Trophoblast cell (in vitro differentiated cells and primary cell): ENCODE measurements around the gene RSAD1.

Experiments
- DNase-seq, 2 donors: peaks; one replicate each; pipeline ENCODE4 v3.0.0-alpha.2; 2016
- H2AFZ ChIP-seq: 2 replicates; pipeline ENCODE4 v1.6.1; 2013; ENCODE audit warnings: low read length, moderate library complexity, mild to moderate bottlenecking; ENCODE audit not compliant: insufficient read depth, poor library complexity
- H2AK5ac ChIP-seq: 2 replicates; pipeline ENCODE4 v1.6.1; 2013; ENCODE audit warnings: mild to moderate bottlenecking, low read length
- H2BK120ac ChIP-seq: 2 replicates; pipeline ENCODE4 v1.6.1; 2013; ENCODE audit warnings: low read length, mild to moderate bottlenecking, moderate library complexity; ENCODE audit not compliant: insufficient read depth, poor library complexity
- H2BK12ac ChIP-seq: 2 replicates; pipeline ENCODE4 v1.6.1; 2013; ENCODE audit warnings: mild to moderate bottlenecking, low read length, moderate library complexity
- H2BK5ac ChIP-seq: 2 replicates; pipeline ENCODE4 v1.6.1; 2013; ENCODE audit warnings: low read length, low read depth, moderate library complexity, mild to moderate bottlenecking; ENCODE audit not compliant: poor library complexity
- H3K14ac ChIP-seq: 2 replicates; pipeline ENCODE4 v1.6.1; 2013; ENCODE audit warnings: mild to moderate bottlenecking, low read length
- H3K18ac ChIP-seq: 2 replicates; pipeline ENCODE4 v1.6.1; 2013; ENCODE audit warnings: mild to moderate bottlenecking, low read length
- H3K23ac ChIP-seq: 2 replicates; pipeline ENCODE4 v1.6.1; 2013; ENCODE audit warnings: low read length
- H3K27ac ChIP-seq: 2 replicates; pipeline ENCODE4 v1.5.1; 2013; ENCODE audit warnings: low read depth, mild to moderate bottlenecking, inconsistent platforms, low read length, moderate library complexity
- H3K27me3 ChIP-seq: 2 replicates; pipeline ENCODE4 v1.6.1; 2013; ENCODE audit warnings: inconsistent platforms, mild to moderate bottlenecking, low read length, moderate library complexity; ENCODE audit not compliant: insufficient read depth
- H3K36me3 ChIP-seq, 2 experiments: 1 replicate in 1 of 2; 2 replicates in 1 of 2; pipeline ENCODE4 v1.6.1; 2013; ENCODE audit warnings: low read length in 2 of 2, mild to moderate bottlenecking in 2 of 2, moderate library complexity in 1 of 2; ENCODE audit not compliant: insufficient read depth in 2 of 2, control insufficient read depth in 1 of 2
- H3K4ac ChIP-seq: 2 replicates; pipeline ENCODE4 v1.6.1; 2013; ENCODE audit warnings: low read depth, mild to moderate bottlenecking, low read length, moderate library complexity
- H3K4me1 ChIP-seq, 2 experiments: 1 replicate in 1 of 2; 2 replicates in 1 of 2; pipeline ENCODE4 v1.6.1; 2013; ENCODE audit warnings: low read length in 2 of 2, mild to moderate bottlenecking in 2 of 2, moderate library complexity in 1 of 2; ENCODE audit not compliant: insufficient read depth in 2 of 2, control insufficient read depth in 1 of 2
- H3K4me2 ChIP-seq: 2 replicates; pipeline ENCODE4 v1.6.1; 2013; ENCODE audit warnings: inconsistent platforms, mild to moderate bottlenecking, low read length, moderate library complexity
- H3K4me3 ChIP-seq: 2 replicates; pipeline ENCODE4 v1.5.1; 2013; ENCODE audit warnings: mild to moderate bottlenecking, low read depth, low read length, inconsistent platforms
- H3K79me1 ChIP-seq: one replicate; pipeline ENCODE4 v1.6.1; 2013; ENCODE audit warnings: low read length
- H3K79me2 ChIP-seq: 2 replicates; pipeline ENCODE4 v1.6.1; 2013; ENCODE audit warnings: low read length, mild to moderate bottlenecking; ENCODE audit not compliant: control insufficient read depth, insufficient read depth, poor library complexity
- H3K9ac ChIP-seq: 2 replicates; pipeline ENCODE4 v1.6.1; 2013; ENCODE audit warnings: mild to moderate bottlenecking, low read length
- H3K9me3 ChIP-seq: 2 replicates; pipeline ENCODE4 v1.6.1; 2013; ENCODE audit warnings: low read depth, mild to moderate bottlenecking, control low read depth, inconsistent platforms, low read length; ENCODE audit not compliant: insufficient read depth
- H4K12ac ChIP-seq: 2 replicates; pipeline ENCODE4 v1.6.1; 2013; ENCODE audit warnings: low read depth, mild to moderate bottlenecking, low read length, moderate library complexity
- H4K8ac ChIP-seq: 2 replicates; pipeline ENCODE4 v1.6.1; 2013; ENCODE audit warnings: low read depth, mild to moderate bottlenecking, low read length, moderate library complexity
- H4K91ac ChIP-seq: one replicate; pipeline ENCODE4 v1.6.1; 2013; ENCODE audit warnings: low read depth, mild to moderate bottlenecking, low read length, moderate library complexity
- WGBS: extraction: QIAGEN DNeasy Blood & Tissue Kit; methylation state at CpG from one replicate; pipeline ENCODE4 v1.1.7; 2013; ENCODE audit warnings: missing lambda C conversion rate; ENCODE audit not compliant: insufficient read length, insufficient coverage; ENCODE audit errors: extremely low coverage; 5-methylcytosine and 5-hydroxymethylcytosine counted together

Gene RSAD1

GRCh38 chr17:50513495-50513894, 34.8 kb downstream of the RSAD1 start:
- H2BK120ac ChIP-seq = no peak overlapping the region
- no peak overlapping the region for H3K27ac ChIP-seq
- no peak overlapping the region for H3K18ac ChIP-seq
- no peak overlapping the region for H3K23ac ChIP-seq
- no peak overlapping the region for H3K4ac ChIP-seq
- H2BK5ac ChIP-seq = no peak overlapping the region
- WGBS = no CpG with 5 or more reads among the region's 4 CpGs
- H4K12ac ChIP-seq = no peak overlapping the region
- no peak overlapping the region for H4K8ac ChIP-seq
- H2AK5ac ChIP-seq = no peak overlapping the region
- H3K9me3 ChIP-seq = no peaks in the 10 kb centered on the region
- H3K79me2 ChIP-seq = no peaks in the 10 kb centered on the region
- H3K4me3 ChIP-seq = no peak overlapping the region
- H3K79me1 ChIP-seq = peaks cover 7% of the 10 kb centered on the region
- DNase-seq = no peak
- no peak overlapping the region for H3K14ac ChIP-seq
- H3K9ac ChIP-seq = no peak overlapping the region
- no peaks in the 10 kb centered on the region for H3K36me3 ChIP-seq
- no peak overlapping the region for H2AFZ ChIP-seq
- no peak overlapping the region for H2BK12ac ChIP-seq
- peaks cover 17% of the 10 kb centered on the region in 2 experiments for H3K4me1 ChIP-seq
- no peaks in the 10 kb centered on the region for H3K27me3 ChIP-seq
- H4K91ac ChIP-seq = no peak overlapping the region
- no peak overlapping the region for H3K4me2 ChIP-seq

GRCh38 chr17:50514388-50514787, 35.7 kb downstream of the RSAD1 start:
- Histone ChIP-seq H4K8ac (no peak overlapping the region), H3K9ac (no peak overlapping the region), H4K12ac (no peak overlapping the region), H3K4me1 (peaks cover 11 to 13% of the 10 kb centered on the region in 2 experiments), H4K91ac (no peak overlapping the region), H2AFZ (no peak overlapping the region), H2BK12ac (peak overlapping the region; percentile 1), H3K27ac (no peak overlapping the region), H3K4ac (no peak overlapping the region), H3K36me3 (no peaks in the 10 kb centered on the region), H2BK5ac (peak overlapping the region; percentile 7), H3K79me1 (peaks cover 3% of the 10 kb centered on the region), H3K4me2 (no peak overlapping the region), H3K18ac (no peak overlapping the region), H3K79me2 (no peaks in the 10 kb centered on the region), H3K23ac (no peak overlapping the region), H3K27me3 (no peaks in the 10 kb centered on the region), H3K14ac (no peak overlapping the region), H2BK120ac (no peak overlapping the region), H2AK5ac (no peak overlapping the region), H3K4me3 (no peak overlapping the region), H3K9me3 (no peaks in the 10 kb centered on the region)
- DNase-seq = no peak
- WGBS = no CpG with 5 or more reads among the region's 3 CpGs

GRCh38 chr17:50514936-50515702, 36.5 kb downstream of the RSAD1 start:
- peaks cover 11 to 15% of the 10 kb centered on the region in 2 experiments for H3K4me1 ChIP-seq

GRCh38 chr17:50517011-50517410, 38.4 kb downstream of the RSAD1 start:
- H3K4me2 ChIP-seq = no peak overlapping the region
- no peak overlapping the region for H2BK12ac ChIP-seq
- no peak overlapping the region for H3K9ac ChIP-seq
- H3K27ac ChIP-seq = no peak overlapping the region
- no peak overlapping the region for H3K4ac ChIP-seq
- no peaks in the 10 kb centered on the region for H3K9me3 ChIP-seq
- no peak for DNase-seq
- no peak overlapping the region for H2BK120ac ChIP-seq
- H3K4me1 ChIP-seq = peaks cover 6 to 10% of the 10 kb centered on the region in 2 experiments
- H3K27me3 ChIP-seq = no peaks in the 10 kb centered on the region
- no peak overlapping the region for H4K8ac ChIP-seq
- no peak overlapping the region for H3K18ac ChIP-seq
- no peak overlapping the region for H3K23ac ChIP-seq
- no peak overlapping the region for H4K91ac ChIP-seq
- no peak overlapping the region for H4K12ac ChIP-seq
- no peak overlapping the region for H2AFZ ChIP-seq
- no peak overlapping the region for H2AK5ac ChIP-seq
- no peaks in the 10 kb centered on the region for H3K79me2 ChIP-seq
- no CpG with 5 or more reads among the region's 4 CpGs for WGBS
- H3K4me3 ChIP-seq = no peak overlapping the region
- H3K36me3 ChIP-seq = no peaks in the 10 kb centered on the region
- H2BK5ac ChIP-seq = no peak overlapping the region
- peaks cover 3% of the 10 kb centered on the region for H3K79me1 ChIP-seq
- no peak overlapping the region for H3K14ac ChIP-seq

More at GRCh38 chr17:50514936-50515702, 36.5 kb downstream of the RSAD1 start:
- no peaks in the 10 kb centered on the region for H3K36me3 ChIP-seq
- H3K14ac ChIP-seq = peak overlapping the region; percentile 18
- no peaks in the 10 kb centered on the region for H3K9me3 ChIP-seq
- H3K79me1 ChIP-seq = peaks cover 3% of the 10 kb centered on the region
- H2AK5ac ChIP-seq = no peak overlapping the region
- H3K79me2 ChIP-seq = no peaks in the 10 kb centered on the region
- no peak overlapping the region for H2BK120ac ChIP-seq
- no peak overlapping the region for H3K4me2 ChIP-seq
- H2BK12ac ChIP-seq = peak overlapping the region; percentile 45
- H3K27me3 ChIP-seq = no peaks in the 10 kb centered on the region
- H4K91ac ChIP-seq = peak overlapping the region; percentile 64
- no peak overlapping the region for H2AFZ ChIP-seq
- WGBS = no CpG with 5 or more reads among the region's 6 CpGs
- no peak overlapping the region for H3K23ac ChIP-seq
- H3K9ac ChIP-seq = no peak overlapping the region
- no peak overlapping the region for H3K27ac ChIP-seq
- no peak overlapping the region for H2BK5ac ChIP-seq
- H3K4me3 ChIP-seq = no peak overlapping the region
- H4K8ac ChIP-seq = no peak overlapping the region
- peak; percentile 43 to 80 for DNase-seq
- H3K4ac ChIP-seq = no peak overlapping the region
- H3K18ac ChIP-seq = no peak overlapping the region
- H4K12ac ChIP-seq = no peak overlapping the region
